B cell (primary cell): ENCODE measurements around the gene DOK5. TPM values are rescaled to one million over a fixed set of nuclear protein-coding genes. Genes with fewer than 3 reads are reported as not detected.

Source experiments
- ATAC-seq: fragments of 200-7000 bp; cut with Tn5 transposase; one replicate; pipeline ENCODE4 v1.10.0; 2021; ENCODE audit warnings: low read depth, mild to moderate bottlenecking, moderate number of reproducible peaks, moderate library complexity
- CTCF ChIA-PET: fragments of 350-600 bp; sonication (Branson Sonifier 250); formaldehyde crosslinking; loops from one replicate; lab custom pipeline; 2021; ENCODE audit warnings: antibody characterized with exemption, inconsistent platforms; lab: Charles Lee
- POLR2A ChIA-PET: fragments of 350-600 bp; sonication (Branson Sonifier 250); formaldehyde crosslinking; loops from one replicate; lab custom pipeline; 2021; ENCODE audit warnings: antibody characterized with exemption; lab: Charles Lee
- DNase-seq: peaks from one replicate; pipeline ENCODE4 v3.0.0; 2013
- H2AFZ ChIP-seq: 2 replicates; pipeline ENCODE4 v1.6.1; 2012; ENCODE audit warnings: mild to moderate bottlenecking, low read depth, low read length; ENCODE audit not compliant: insufficient read depth, poor library complexity, severe bottlenecking
- H3K27ac ChIP-seq, 2 donors: 1 replicate in 1 of 2; 2 replicates in 1 of 2; pipeline ENCODE4 v1.5.1; 2012 to 2013; ENCODE audit warnings: low read length in 2 of 2, mild to moderate bottlenecking in 2 of 2, moderate library complexity in 1 of 2
- H3K27me3 ChIP-seq, 4 experiments: fragments of 200-600 bp in 1 of 4; sonication (generic) in 1 of 4; replicated peaks in 1 of 4; 1 replicate in 2 of 4; 2 replicates in 2 of 4; pipeline versions ENCODE4 v1.6.1 to v1.7.0; 2013 to 2016; ENCODE audit warnings: low read length in 3 of 4, mild to moderate bottlenecking in 2 of 4, mixed read lengths in 1 of 4, moderate library complexity in 1 of 4; ENCODE audit not compliant: insufficient read depth in 4 of 4, control insufficient read depth in 3 of 4; ENCODE audit errors: control extremely low read depth in 1 of 4
- H3K36me3 ChIP-seq, 2 experiments: replicated peaks in 1 of 2; 1 replicate in 1 of 2; 2 replicates in 1 of 2; pipeline versions ENCODE4 v1.6.1 to v1.7.1; 2013; ENCODE audit warnings: low read length in 1 of 2; ENCODE audit not compliant: insufficient read depth in 2 of 2, control insufficient read depth in 1 of 2; ENCODE audit errors: control extremely low read depth in 1 of 2, extremely low read depth in 1 of 2
- H3K4me1 ChIP-seq, 2 donors: fragments of 200-600 bp in 1 of 2; sonication (generic) in 1 of 2; 1 replicate in 1 of 2; 2 replicates in 1 of 2; pipeline versions ENCODE4 v1.5.1 to v1.6.1; 2013 to 2017; ENCODE audit warnings: low read length in 2 of 2; ENCODE audit not compliant: control insufficient read depth in 2 of 2, insufficient read depth in 2 of 2
- H3K4me2 ChIP-seq: replicated peaks from 2 replicates; pipeline ENCODE3; 2012; ENCODE audit warnings: mild to moderate bottlenecking, low read depth, low read length; ENCODE audit not compliant: poor library complexity, severe bottlenecking
- H3K4me3 ChIP-seq, 5 experiments: fragments of 200-600 bp in 1 of 5; sonication (generic) in 1 of 5; 1 replicate in 3 of 5; 2 replicates in 2 of 5; pipeline versions ENCODE4 v1.5.1 to v1.7.0; 2011 to 2016; ENCODE audit warnings: low read length in 4 of 5, mild to moderate bottlenecking in 4 of 5, low read depth in 2 of 5, control low read depth in 1 of 5, moderate library complexity in 1 of 5; ENCODE audit not compliant: insufficient read depth in 1 of 5; ENCODE audit errors: control extremely low read depth in 1 of 5, extremely low read depth in 1 of 5
- H3K79me2 ChIP-seq: fragments of 200-600 bp; sonication (generic); one replicate; pipeline ENCODE4 v1.6.0; 2016; ENCODE audit warnings: low read length; ENCODE audit not compliant: control insufficient read depth, insufficient read depth
- H3K9ac ChIP-seq: fragments of 200-600 bp; sonication (generic); 2 replicates; pipeline ENCODE4 v1.6.1; 2017; ENCODE audit warnings: mild to moderate bottlenecking, low read length, moderate library complexity
- H3K9me3 ChIP-seq, 3 donors: one replicate each; pipeline versions ENCODE4 v1.6.1 to v1.7.1; 2013; ENCODE audit warnings: low read length in 2 of 3; ENCODE audit not compliant: control insufficient read depth in 2 of 3, insufficient read depth in 1 of 3; ENCODE audit errors: control extremely low read depth in 1 of 3
- H4K20me1 ChIP-seq: 2 replicates; pipeline ENCODE4 v1.6.0; 2012; ENCODE audit warnings: mild to moderate bottlenecking, low read length; ENCODE audit not compliant: insufficient read depth, control insufficient read depth, poor library complexity, severe bottlenecking
- H3K27ac Mint-ChIP-seq: one replicate; pipeline ENCODE4 v1.8.0; 2021; ENCODE audit warnings: mixed read lengths
- H3K27me3 Mint-ChIP-seq: one replicate; pipeline ENCODE4 v1.8.0; 2021; ENCODE audit warnings: mixed read lengths
- H3K4me1 Mint-ChIP-seq: one replicate; pipeline ENCODE4 v1.8.0; 2021; ENCODE audit warnings: mixed read lengths
- H3K4me3 Mint-ChIP-seq: one replicate; pipeline ENCODE4 v1.8.0; 2021; ENCODE audit warnings: mixed read lengths
- H3K9me3 Mint-ChIP-seq: one replicate; pipeline ENCODE4 v1.8.0; 2022; ENCODE audit warnings: mixed read lengths; ENCODE audit not compliant: insufficient read depth
- EZH2 ChIP-seq: IDR thresholded peaks from 2 replicates; pipeline ENCODE4 v1.6.1; 2012; ENCODE audit warnings: borderline replicate concordance, low read depth, mild to moderate bottlenecking, moderate library complexity, low read length; ENCODE audit not compliant: insufficient read depth, poor library complexity, severe bottlenecking
- WGBS: methylation state at CpG from one replicate; pipeline ENCODE4 v1.1.5; 2013; ENCODE audit warnings: missing lambda C conversion rate; ENCODE audit not compliant: insufficient coverage; 5-methylcytosine and 5-hydroxymethylcytosine counted together
- intact Hi-C: fragments of 100-400 bp; cut with micrococcal nuclease; formaldehyde crosslinking; loops from one replicate; pipeline ENCODE4 v1.10.0; 2022
- polyA plus RNA-seq: library from polyadenylated mRNA; depleted of rRNA; stranded (reverse); fragments of >200 nt; gene quantifications from 2 replicates; pipeline ENCODE4 v1.2.3, GENCODE V29; 2012
- total RNA-seq, 2 donors: library from RNA; stranded (reverse); fragments of 120-200 nt in 1 of 2; gene quantifications; 1 replicate in 1 of 2; 2 replicates in 1 of 2; pipeline versions ENCODE4 v1.2.3 to v1.2.4, GENCODE V29; 2013 to 2022
- TF ChIP-seq, protein P1 (sequence below): fragments of 200-600 bp; IDR thresholded peaks from one replicate; pipeline ENCODE4 v1.8.0; 2022; ENCODE audit warnings: antibody characterized with exemption, mild to moderate bottlenecking

DOK5 gene
- total and polyA plus RNA-seq, 2 donors (not counting 1 experiment from before 2014, with no cell fraction given), result not detected

DNA sequence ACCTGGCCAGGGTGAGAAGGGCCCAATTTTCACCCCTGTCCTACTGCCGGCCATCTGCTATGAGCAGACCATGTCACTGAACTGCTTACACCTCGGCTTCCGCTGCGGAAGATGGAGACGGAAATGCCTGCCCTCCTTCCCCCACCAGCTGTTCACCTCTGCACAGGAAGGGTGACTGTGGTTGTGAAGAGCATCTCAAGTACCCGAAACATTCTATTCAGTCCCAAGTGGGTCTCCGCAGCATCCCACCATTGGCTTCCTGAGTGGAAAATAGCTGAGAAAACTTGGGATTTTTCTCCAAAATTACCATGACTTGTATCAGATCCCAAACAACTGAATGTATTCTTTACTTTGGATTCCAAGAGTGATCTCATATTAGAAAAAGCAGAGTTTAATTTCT is 16.1 kb downstream of the DOK5 start:
- H3K4me3 Mint-ChIP-seq, result no peak overlapping the region
- H3K4me1 Mint-ChIP-seq, result no peaks in the 10 kb centered on the region
- Histone ChIP-seq H3K27me3 (no peaks in the 10 kb centered on the region), H3K4me1 (no peaks in the 10 kb centered on the region), H3K4me3 (no peak overlapping the region), H2AFZ (no peak overlapping the region), H3K79me2 (no peaks in the 10 kb centered on the region), H3K4me2 (no peak overlapping the region), H3K9me3 (no peaks in the 10 kb centered on the region), H3K9ac (no peak overlapping the region), H3K27ac (no peak overlapping the region), H4K20me1 (no peaks in the 10 kb centered on the region), H3K36me3 (no peaks in the 10 kb centered on the region)
- ChIA-PET POLR2A (no interaction called here), CTCF (no interaction called here)
- 100% methylated on average over 1 of the region's 7 CpGs for WGBS
- intact Hi-C loops, result no loop called here
- no peaks in the 10 kb centered on the region for H3K27me3 Mint-ChIP-seq
- ATAC-seq (no peak), DNase-seq (no peak)
- H3K27ac Mint-ChIP-seq, result no peak overlapping the region
- TF ChIP-seq, protein P1, sequence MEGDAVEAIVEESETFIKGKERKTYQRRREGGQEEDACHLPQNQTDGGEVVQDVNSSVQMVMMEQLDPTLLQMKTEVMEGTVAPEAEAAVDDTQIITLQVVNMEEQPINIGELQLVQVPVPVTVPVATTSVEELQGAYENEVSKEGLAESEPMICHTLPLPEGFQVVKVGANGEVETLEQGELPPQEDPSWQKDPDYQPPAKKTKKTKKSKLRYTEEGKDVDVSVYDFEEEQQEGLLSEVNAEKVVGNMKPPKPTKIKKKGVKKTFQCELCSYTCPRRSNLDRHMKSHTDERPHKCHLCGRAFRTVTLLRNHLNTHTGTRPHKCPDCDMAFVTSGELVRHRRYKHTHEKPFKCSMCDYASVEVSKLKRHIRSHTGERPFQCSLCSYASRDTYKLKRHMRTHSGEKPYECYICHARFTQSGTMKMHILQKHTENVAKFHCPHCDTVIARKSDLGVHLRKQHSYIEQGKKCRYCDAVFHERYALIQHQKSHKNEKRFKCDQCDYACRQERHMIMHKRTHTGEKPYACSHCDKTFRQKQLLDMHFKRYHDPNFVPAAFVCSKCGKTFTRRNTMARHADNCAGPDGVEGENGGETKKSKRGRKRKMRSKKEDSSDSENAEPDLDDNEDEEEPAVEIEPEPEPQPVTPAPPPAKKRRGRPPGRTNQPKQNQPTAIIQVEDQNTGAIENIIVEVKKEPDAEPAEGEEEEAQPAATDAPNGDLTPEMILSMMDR, result no peak
- TF ChIP-seq EZH2, result no peak
- H3K9me3 Mint-ChIP-seq, result peaks cover 2% of the 10 kb centered on the region

DNA sequence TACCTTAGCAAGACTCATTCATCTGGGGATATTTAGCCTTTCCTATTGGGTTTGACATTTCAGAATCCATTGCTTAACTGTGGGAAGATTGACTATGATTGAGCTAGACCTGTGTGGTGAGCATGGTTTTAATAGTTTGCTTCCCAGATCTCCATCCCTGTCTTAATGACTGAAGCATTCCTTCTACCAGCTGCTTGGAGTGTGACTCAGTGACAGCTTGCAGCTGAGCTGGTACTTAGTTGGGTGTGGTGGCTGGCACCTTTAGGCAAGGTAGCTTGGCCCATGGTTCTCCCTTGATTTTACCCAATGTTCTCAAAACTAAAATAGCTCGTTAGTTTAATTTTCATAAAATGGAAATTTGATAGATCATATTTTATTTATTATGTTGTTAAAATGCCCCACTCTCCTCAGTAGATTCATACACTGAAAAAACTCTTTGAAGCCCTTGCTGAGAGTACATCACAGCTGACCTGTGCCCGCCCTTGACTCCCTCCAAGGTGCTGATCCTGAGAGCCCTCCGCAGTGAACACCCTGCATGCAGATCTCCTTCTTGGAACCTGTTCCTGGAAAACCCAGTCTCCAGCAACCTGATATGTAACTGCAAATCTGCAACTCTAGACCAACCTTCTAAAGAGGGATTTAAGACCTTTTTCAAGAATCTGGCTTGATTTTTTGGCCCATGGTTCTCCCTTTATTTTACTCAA is 19.1 kb downstream of the DOK5 start:
- Mint-ChIP-seq H3K4me1 (no peaks in the 10 kb centered on the region), H3K27me3 (no peaks in the 10 kb centered on the region), H3K9me3 (no peaks in the 10 kb centered on the region), H3K4me3 (no peak overlapping the region), H3K27ac (no peak overlapping the region)
- Histone ChIP-seq H3K4me3 (no peak overlapping the region), H3K9ac (no peak overlapping the region), H3K27ac (no peak overlapping the region), H3K36me3 (no peaks in the 10 kb centered on the region), H3K79me2 (no peaks in the 10 kb centered on the region), H2AFZ (no peak overlapping the region), H3K4me1 (no peaks in the 10 kb centered on the region), H4K20me1 (no peaks in the 10 kb centered on the region), H3K27me3 (no peaks in the 10 kb centered on the region), H3K9me3 (no peaks in the 10 kb centered on the region), H3K4me2 (no peak overlapping the region)
- intact Hi-C loops, result no loop called here
- ChIA-PET CTCF (no interaction called here), POLR2A (no interaction called here)
- TF ChIP-seq EZH2, result no peak
- TF ChIP-seq, protein P1, result no peak
- DNase-seq (no peak), ATAC-seq (no peak)
- 83% methylated on average over 2 of the region's 3 CpGs for WGBS
